Activated naive CD8-positive, alpha-beta T cell treated with anti-CD3 and anti-CD28 coated beads, Interleukin-2, amount 50 U/mL, for 16 hours (primary cell): Measurements from ENCODE around the gene EMC10.

Source experiments
- DNase-seq: peaks from one replicate; pipeline ENCODE4 v3.0.0-alpha.2; 2020; ENCODE audit warnings: low read depth, low spot score

Gene EMC10

GRCh38 chr19:50477751-50478515 lies 1.6 kb downstream of the EMC10 start:
- DNase-seq = no peak

DNA sequence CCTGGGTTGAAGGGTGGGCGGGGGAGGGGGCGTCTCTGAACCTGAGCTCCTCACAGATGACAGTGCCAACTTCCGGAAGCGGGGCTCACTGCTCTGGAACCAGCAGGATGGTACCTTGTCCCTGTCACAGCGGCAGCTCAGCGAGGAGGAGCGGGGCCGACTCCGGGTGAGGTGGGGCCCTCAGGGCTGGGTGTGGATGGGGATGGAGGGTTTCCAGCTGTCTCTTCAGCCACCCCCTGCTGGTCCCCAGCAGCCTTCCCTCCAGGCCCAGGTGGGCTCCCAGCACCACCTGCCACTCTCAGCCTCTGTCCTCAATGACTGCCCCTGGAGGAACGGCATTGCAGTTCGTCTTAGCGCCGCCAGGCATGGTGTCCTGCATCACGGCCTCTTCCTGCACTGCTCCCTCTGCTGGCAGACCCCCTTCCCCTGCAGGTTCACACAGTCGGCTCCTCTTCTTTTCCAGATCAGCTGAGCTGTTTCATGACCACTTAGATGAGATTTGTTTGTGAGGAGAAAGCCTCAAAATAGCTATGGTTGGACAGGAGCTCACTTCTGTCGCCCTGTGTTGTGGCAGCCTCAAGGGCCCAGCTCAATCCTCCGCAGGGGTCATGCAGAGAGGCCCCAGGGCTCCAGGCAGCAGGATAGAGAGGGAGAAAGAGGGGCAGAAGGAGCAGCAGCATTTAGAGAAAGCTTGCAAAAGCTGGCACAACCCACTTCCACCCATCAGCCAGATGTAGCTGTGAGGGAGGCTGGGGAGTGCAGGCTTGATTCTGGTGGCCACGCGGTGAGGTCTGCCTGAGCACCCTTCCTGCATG lies 2.8 kb downstream of the EMC10 start:
- no peak for DNase-seq

GRCh38 chr19:50479761-50480251 lies 3.5 kb downstream of the EMC10 start:
- DNase-seq = no peak

- no peak for DNase-seq
Observed at GRCh38 chr19:50480281-50481111, 4.2 kb downstream of the EMC10 start.

DNA sequence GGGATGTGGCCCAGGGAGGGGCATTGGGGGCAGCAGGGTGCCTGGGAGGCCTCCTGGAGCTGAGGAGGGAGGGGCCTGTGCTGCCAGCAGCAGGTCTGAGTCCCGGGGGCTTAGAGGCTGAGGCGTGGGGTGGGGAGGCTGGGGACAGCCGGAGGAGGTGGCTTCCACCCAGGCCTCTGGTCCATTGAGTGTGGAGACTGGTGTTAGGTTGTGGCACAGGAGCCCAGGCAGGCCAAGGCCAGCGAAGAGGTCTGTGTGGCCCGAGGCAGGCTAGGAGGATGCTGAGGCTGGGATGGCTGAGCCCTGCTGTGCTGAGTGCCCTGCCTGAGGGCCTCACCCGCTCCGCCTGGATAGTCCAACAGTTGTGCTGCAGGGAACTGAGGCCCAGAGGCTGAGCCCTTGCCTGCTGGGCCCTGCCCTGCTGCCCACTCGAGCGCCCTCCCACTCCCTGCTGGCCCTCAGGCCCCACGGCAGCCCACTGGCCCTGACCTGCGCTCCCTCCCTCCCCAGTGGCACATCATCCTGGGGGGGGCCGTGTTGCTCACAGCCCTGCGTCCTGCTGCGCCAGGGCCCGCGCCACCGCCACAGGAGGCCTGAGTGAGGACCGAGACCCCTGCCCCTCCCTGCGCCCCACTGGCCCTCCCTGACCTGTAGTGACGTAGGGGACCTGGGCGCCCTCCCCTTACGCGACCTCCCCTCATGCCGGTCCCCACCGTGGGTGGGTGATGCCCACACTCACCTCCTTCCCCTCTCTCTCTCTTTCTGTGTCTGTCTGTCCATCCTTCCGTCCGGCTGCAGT lies 5.2 kb downstream of the EMC10 start:
- DNase-seq = no peak

- DNase-seq = no peak
Observed at GRCh38 chr19:50482271-50482855, 6.1 kb downstream of the EMC10 start.

DNA sequence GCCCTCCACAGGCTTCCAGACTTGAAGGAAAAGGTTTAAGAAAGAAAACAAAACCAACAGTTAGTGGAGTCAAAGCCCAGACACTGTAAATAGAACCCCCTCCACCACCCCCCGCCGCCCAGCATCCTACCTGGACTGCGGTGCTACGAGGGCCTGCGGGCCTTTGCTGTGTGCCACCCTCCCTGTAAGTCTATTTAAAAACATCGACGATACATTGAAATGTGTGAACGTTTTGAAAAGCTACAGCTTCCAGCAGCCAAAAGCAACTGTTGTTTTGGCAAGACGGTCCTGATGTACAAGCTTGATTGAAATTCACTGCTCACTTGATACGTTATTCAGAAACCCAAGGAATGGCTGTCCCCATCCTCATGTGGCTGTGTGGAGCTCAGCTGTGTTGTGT lies 6.6 kb downstream of the EMC10 start:
- DNase-seq = no peak

- DNase-seq = no peak
Observed at GRCh38 chr19:50485284-50485955, 9.1 kb downstream of the EMC10 start.

GRCh38 chr19:50486823-50487515 lies 10.7 kb downstream of the EMC10 start:
- DNase-seq = no peak

DNA sequence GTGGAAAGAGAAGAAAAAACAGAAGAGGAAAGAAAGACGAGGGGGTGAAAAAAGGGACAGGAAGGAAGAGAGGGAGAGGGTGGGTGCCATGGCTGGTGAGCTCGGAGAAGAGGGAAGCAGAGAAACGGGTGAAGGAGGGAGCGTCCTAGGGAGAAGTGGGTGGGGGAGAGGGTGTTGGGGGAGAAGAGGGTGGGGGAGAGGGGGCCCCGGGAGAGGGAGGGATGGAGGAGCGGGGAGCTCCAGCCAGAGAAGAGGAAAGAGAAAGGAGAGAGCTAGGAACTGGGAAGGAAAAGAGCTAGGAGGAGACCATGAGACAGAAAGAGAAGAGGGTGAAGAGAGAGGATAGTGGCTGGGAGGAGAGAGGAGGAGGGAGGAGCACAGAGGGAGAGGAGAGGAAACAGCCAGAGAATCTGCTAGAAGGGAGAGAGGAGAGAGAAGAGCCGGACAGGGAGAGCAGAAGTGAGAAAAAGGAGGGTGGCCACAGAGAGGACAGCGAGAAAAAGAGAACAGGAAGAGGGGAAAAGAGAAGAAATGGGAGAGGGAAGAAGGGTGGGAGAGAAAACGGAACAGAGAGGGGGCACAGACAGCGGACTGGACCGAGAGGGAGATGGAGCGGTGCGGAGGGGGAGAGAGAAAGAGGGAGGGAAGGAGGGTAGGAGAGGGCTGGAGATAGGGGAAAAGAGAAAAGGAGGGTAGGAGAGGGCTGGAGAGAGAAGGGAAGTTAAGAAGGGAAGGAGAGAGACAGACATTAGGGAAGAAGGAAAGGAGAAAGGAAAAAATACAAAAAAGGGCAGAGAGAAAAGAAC lies 12.3 kb downstream of the EMC10 start:
- DNase-seq = no peak

DNA sequence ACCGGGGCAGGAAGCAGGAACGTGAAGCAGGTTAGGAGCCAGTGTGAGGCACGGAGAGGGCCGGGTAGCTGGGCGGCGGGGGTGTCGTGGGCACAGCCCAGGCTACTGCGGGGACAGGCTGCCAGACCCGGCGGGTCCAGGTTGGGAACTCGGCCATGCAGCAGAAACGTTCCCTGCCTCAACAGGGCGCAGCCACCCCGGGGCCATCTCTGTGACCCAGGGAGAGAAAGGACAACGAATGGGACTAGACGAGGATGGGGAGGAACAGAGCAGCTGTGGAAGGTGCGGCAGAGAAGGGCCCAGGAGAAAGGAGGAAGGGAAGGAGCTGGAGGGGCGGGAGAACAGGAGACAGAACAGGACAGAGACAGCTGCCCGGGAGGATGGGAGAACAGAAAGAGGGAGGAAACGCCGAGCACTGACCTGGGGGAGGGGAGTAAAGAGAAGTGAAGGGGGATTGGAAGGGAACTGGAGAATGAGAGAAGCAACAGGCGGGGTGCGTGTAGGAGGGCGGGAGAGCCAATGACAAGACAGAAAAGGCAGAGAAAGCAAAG lies 13.2 kb downstream of the EMC10 start:
- no peak for DNase-seq

DNA sequence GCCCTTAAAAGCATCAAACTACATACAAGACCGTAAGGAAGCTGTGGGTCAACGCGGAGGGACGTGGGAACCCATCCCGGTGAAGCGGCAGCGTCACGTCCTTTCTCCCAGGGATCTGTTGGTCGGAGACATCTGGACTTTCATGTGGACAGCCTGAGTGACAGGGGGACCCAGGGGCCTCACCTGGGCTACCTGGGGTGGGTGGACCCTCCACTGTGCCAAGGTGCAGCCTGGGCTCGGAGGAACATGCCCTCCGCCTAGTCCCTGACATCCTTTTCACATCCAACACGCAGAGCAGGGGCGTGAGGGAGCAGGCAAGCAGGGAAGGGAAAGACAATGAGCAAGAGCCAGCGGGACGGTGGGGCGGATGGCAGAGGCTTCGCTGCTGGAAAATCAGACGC lies 14.1 kb downstream of the EMC10 start:
- DNase-seq = no peak

DNA sequence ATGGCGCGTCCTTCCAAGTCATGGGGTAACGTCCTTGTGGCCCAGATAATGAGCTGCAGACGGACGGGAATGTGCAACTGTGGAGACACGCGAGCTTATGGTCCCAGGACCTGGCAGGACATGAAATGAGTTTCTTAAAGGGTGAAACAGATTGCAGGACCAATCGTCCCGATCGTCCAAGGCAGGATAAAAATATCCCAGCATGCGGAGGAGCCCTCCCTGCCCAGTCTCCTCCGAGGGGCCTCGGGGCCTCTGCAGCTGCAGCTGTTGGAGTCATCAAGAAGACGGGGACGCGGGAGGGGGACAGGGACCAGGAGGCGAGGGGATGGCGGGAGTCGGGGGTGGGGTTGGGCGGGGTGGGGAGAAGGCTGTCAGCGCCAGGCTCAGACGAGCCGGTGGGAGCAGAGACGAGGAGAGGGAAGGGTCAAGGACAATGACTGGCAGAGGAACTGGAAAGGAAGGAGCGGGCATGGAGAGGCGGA lies 14.7 kb downstream of the EMC10 start:
- DNase-seq = no peak

DNA sequence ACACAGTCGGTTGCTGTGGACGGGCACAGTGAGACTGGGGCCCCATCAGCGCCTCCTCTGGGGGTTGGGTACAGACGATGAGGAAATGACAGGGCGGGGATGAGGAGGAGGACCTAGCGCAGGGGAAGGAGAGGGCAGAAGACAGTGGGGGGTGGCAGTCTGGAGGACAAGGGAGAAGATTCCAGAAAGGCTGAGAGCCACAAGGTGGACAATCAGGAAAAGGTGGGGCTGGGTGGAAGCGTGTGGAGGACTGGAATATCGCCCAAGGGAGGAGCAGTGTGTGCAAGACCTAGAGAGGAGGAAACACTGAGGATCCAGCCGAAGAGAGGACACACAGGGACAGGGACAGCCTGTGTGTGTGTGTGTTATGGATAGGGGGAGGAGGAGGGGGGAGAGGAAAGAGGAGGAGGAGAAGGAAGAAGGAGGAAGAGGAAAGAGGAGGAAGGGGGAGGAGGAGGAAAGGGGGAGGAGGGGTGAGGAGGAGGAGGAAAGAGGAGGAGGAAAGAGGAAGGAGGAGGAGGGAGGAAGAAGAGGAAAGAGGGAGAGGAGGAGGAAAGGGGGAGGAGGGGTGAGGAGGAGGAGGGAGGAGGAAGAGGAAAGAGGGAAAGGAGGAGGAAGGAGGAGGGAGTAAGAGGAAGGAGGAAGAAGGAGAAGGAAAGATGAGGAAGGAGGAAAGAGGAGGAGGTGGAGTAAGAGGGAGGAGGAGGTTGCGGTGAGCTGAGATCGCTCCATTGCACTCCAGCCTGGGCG lies 16.2 kb downstream of the EMC10 start:
- DNase-seq = no peak

- no peak for DNase-seq
Observed at GRCh38 chr19:50493171-50493570, 16.9 kb downstream of the EMC10 start.

DNA sequence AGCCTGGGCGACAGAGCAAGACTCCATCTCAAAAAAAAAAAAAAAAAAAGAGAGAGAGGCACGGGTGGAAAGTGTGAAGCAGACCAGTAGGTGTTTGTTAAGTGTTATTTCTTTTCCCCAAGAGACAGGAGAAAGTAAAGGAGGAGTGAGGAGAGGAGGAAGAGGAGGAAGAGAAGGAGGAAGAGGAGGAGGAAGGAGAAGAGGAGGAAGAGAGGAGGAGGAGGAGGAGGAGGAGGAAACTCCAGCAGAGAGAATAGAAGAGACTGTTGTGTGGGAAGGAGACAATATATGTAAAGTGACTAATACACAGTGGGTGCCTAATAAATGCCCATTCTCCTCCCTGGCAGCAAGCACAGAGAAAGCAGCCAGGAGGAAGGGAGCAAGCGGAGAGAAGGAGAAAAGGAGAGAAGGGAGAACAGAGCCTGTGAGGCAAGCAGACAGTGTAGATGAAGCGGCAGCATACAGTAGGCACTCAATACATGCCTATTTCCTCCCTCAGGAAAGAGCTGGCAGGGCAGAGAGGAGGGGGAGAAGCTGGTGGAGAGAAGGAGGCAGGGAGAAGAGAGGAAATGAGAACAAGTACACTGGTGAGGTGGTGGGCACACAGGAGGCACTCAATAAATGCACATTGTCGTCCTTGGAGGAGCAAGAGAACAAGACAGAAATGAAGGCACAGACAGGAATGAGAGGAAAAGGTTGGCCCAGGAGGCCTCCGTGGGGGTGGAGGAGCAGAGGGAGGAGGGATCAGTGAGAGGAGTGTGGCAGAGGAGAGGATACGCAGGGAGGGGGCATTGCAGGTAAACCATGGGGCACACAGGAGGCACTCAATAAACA lies 18.1 kb downstream of the EMC10 start:
- DNase-seq = no peak
